ENCODE measurements around the gene CDKN2B.

Gene CDKN2B

GRCh38 chr9:21982861-21983560 is 26.1 kb downstream of the CDKN2B start:
- DNase-seq (ENCODE audit: low read depth), result no peak
- TF ChIP-seq, protein P1, sequence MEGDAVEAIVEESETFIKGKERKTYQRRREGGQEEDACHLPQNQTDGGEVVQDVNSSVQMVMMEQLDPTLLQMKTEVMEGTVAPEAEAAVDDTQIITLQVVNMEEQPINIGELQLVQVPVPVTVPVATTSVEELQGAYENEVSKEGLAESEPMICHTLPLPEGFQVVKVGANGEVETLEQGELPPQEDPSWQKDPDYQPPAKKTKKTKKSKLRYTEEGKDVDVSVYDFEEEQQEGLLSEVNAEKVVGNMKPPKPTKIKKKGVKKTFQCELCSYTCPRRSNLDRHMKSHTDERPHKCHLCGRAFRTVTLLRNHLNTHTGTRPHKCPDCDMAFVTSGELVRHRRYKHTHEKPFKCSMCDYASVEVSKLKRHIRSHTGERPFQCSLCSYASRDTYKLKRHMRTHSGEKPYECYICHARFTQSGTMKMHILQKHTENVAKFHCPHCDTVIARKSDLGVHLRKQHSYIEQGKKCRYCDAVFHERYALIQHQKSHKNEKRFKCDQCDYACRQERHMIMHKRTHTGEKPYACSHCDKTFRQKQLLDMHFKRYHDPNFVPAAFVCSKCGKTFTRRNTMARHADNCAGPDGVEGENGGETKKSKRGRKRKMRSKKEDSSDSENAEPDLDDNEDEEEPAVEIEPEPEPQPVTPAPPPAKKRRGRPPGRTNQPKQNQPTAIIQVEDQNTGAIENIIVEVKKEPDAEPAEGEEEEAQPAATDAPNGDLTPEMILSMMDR (IDR thresholded peaks at IDR 0.05; ENCODE audit: low read length, missing control alignments), result no peak

GRCh38 chr9:21982391-21982790 is 26.7 kb downstream of the CDKN2B start:
- TF ChIP-seq, protein P1 (IDR thresholded peaks at IDR 0.05; ENCODE audit: low read length, missing control alignments), result no peak
- DNase-seq (ENCODE audit: low read depth), result no peak
- H3K4me3 ChIP-seq (replicated peaks; ENCODE audit: low read depth, low read length), result no peak overlapping the region

More at GRCh38 chr9:21982861-21983560, 26.1 kb downstream of the CDKN2B start:
- H3K4me3 ChIP-seq (replicated peaks; ENCODE audit: low read depth, low read length), result no peak overlapping the region

- H3K4me3 ChIP-seq (replicated peaks; ENCODE audit: low read depth, low read length), result no peak overlapping the region
- DNase-seq (ENCODE audit: low read depth), result no peak
- TF ChIP-seq, protein P1 (IDR thresholded peaks at IDR 0.05; ENCODE audit: low read length, missing control alignments), result no peak
These were observed 32.7 kb downstream of the CDKN2B start for GRCh38 chr9:21976334-21976875.

- TF ChIP-seq, protein P1 (IDR thresholded peaks at IDR 0.05; ENCODE audit: low read length, missing control alignments), result no peak
- peak overlapping the region; percentile 62 for H3K4me3 ChIP-seq (replicated peaks; ENCODE audit: low read depth, low read length)
- peak; percentile 67 for DNase-seq (ENCODE audit: low read depth)
These were observed 34.2 kb downstream of the CDKN2B start for GRCh38 chr9:21974722-21975409.

DNA sequence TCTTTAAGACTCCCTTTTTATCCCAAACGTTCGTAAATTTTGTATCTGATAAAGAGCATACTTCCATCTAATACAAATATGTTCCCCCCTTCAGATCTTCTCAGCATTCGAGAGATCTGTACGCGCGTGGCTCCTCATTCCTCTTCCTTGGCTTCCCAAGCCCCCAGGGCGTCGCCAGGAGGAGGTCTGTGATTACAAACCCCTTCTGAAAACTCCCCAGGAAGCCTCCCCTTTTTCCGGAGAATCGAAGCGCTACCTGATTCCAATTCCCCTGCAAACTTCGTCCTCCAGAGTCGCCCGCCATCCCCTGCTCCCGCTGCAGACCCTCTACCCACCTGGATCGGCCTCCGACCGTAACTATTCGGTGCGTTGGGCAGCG is 34.8 kb downstream of the CDKN2B start:
- H3K4me3 ChIP-seq (replicated peaks; ENCODE audit: low read depth, low read length), result peak overlapping the region; percentile 62
- TF ChIP-seq, protein P1 (IDR thresholded peaks at IDR 0.05; ENCODE audit: low read length, missing control alignments), result no peak
- DNase-seq (ENCODE audit: low read depth), result no peak

GRCh38 chr9:21972361-21972760 is 36.7 kb downstream of the CDKN2B start:
- H3K4me3 ChIP-seq (replicated peaks; ENCODE audit: low read depth, low read length), result no peak overlapping the region
- TF ChIP-seq, protein P1 (IDR thresholded peaks at IDR 0.05; ENCODE audit: low read length, missing control alignments), result no peak
- DNase-seq (ENCODE audit: low read depth), result no peak
